Pancreas (tissue), 10 donors: ENCODE data around the gene ZNHIT2. TPM values are rescaled to one million over a fixed set of nuclear protein-coding genes. Genes with fewer than 3 reads are reported as not detected.

Experiments
- ATAC-seq, 4 donors: fragments of 200-7000 bp; cut with Tn5 transposase; one replicate each; pipeline versions ENCODE4 v1.8.0 to v1.9.1; 2020; ENCODE audit warnings: mild to moderate bottlenecking in 4 of 4, moderate library complexity in 4 of 4
- DNase-seq, 6 donors: peaks; one replicate each; pipeline ENCODE4 v3.0.0-alpha.2; 2020
- FAIRE-seq: peaks from 2 replicates; lab custom pipeline; 2012; peaks lifted over from hg19 to GRCh38; lab: Jason Lieb, UNC
- H3K27ac ChIP-seq, 4 donors: fragments of 200-600 bp; sonication (generic); 1 replicate in 3 of 4; 2 replicates in 1 of 4; pipeline versions ENCODE4 v1.5.0 to v1.8.0; 2020
- H3K27me3 ChIP-seq, 4 donors: fragments of 200-600 bp; one replicate each; pipeline ENCODE4 v1.8.0; 2021
- H3K36me3 ChIP-seq, 3 donors: fragments of 200-600 bp; sonication (generic) in 1 of 3; one replicate each; pipeline versions ENCODE4 v1.5.0 to v1.8.0; 2020 to 2021
- H3K4me1 ChIP-seq, 3 donors: fragments of 200-600 bp; one replicate each; pipeline ENCODE4 v1.8.0; 2021
- H3K4me3 ChIP-seq, 4 donors: fragments of 200-600 bp; sonication (generic) in 2 of 4; one replicate each; pipeline versions ENCODE4 v1.5.0 to v1.8.0; 2020 to 2021
- H3K9me3 ChIP-seq, 4 donors: fragments of 200-600 bp; one replicate each; pipeline ENCODE4 v1.8.0; 2021
- WGBS, 2 donors: extraction: QIAGEN DNeasy Blood & Tissue Kit; methylation state at CpG; one replicate each; pipeline ENCODE4 v1.1.7; 2013; 5-methylcytosine and 5-hydroxymethylcytosine counted together
- intact Hi-C, 3 donors: fragments of 100-400 bp; cut with DNase I; formaldehyde crosslinking; loops; one replicate each; pipeline versions ENCODE4 v1.11.1 to v1.14.2; 2022
- polyA plus RNA-seq, 2 donors: library from polyadenylated mRNA; stranded (reverse); fragments of 200-250 nt; gene quantifications; one replicate each; pipeline ENCODE4 v1.2.3, GENCODE V29; 2013
- total RNA-seq, 6 donors: library from RNA; stranded (reverse); fragmentation: NEBNext Ultra II Directional in 4 of 6; extraction: Animal tissue kit (Norgen Biotek cat#: 25700) in 4 of 6; gene quantifications; one replicate each; pipeline versions ENCODE4 v1.2.1 to v1.2.4, GENCODE V29; 2021 to 2023
- TF ChIP-seq, protein P1 (sequence below), 4 donors: fragments of 200-600 bp; sonication (generic) in 3 of 4; IDR thresholded peaks; one replicate each; pipeline versions ENCODE4 v1.5.0 to v1.8.0; 2021; ENCODE audit warnings: antibody characterized with exemption in 4 of 4
- donor health status: healthy with polysubstance abuse.
- donor health status: DM: no; HTN: no; CAD: no; lungs with moderate emphysema.
- donor health status: DM: no; HTN: no; CAD: no.
- donor health status: control.
- donor health status: control.
- donor health status: Bipolar disorder and iron deficiency.
- donor health status: DM: yes; HTN: yes; CAD: no.
- donor health status: DM: no; HTN: no; CAD: no.
- donor health status: DM: no; HTN: no; CAD: no.
- donor health status: DM: yes; HTN: yes; CAD: no.

The ZNHIT2 gene
- total and polyA plus RNA-seq, 8 donors: 4.3 to 17.8 (median 7.4) TPM

GRCh38 chr11:65078786-65079342 is 38.6 kb downstream of the ZNHIT2 start:
- Histone ChIP-seq H3K27ac (no peak overlapping the region), H3K9me3 (no peaks in the 10 kb centered on the region), H3K36me3 (no peaks in the 10 kb centered on the region), H3K27me3 (no peaks in the 10 kb centered on the region), H3K4me1 (peaks cover 0 to 4% (median 0%) of the 10 kb centered on the region in 3 donors), H3K4me3 (no peak overlapping the region)
- TF ChIP-seq, protein P1, sequence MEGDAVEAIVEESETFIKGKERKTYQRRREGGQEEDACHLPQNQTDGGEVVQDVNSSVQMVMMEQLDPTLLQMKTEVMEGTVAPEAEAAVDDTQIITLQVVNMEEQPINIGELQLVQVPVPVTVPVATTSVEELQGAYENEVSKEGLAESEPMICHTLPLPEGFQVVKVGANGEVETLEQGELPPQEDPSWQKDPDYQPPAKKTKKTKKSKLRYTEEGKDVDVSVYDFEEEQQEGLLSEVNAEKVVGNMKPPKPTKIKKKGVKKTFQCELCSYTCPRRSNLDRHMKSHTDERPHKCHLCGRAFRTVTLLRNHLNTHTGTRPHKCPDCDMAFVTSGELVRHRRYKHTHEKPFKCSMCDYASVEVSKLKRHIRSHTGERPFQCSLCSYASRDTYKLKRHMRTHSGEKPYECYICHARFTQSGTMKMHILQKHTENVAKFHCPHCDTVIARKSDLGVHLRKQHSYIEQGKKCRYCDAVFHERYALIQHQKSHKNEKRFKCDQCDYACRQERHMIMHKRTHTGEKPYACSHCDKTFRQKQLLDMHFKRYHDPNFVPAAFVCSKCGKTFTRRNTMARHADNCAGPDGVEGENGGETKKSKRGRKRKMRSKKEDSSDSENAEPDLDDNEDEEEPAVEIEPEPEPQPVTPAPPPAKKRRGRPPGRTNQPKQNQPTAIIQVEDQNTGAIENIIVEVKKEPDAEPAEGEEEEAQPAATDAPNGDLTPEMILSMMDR (IDR thresholded peaks at IDR 0.05): no peak
- no peak for FAIRE-seq
- no peak for ATAC-seq
- WGBS, 2 donors: 79 to 89% methylated on average over 9 of the region's 9 CpGs
- intact Hi-C loops: no loop called here
- DNase-seq: no peak

GRCh38 chr11:65078151-65078550 is 39.4 kb downstream of the ZNHIT2 start:
- Histone ChIP-seq H3K27me3 (no peaks in the 10 kb centered on the region), H3K4me3 (no peak overlapping the region), H3K4me1 (no peaks in the 10 kb centered on the region), H3K9me3 (no peaks in the 10 kb centered on the region), H3K36me3 (no peaks in the 10 kb centered on the region), H3K27ac (no peak overlapping the region)
- FAIRE-seq: no peak
- peak; percentile 83 to 97 (median 92) for ATAC-seq
- intact Hi-C loops: no loop called here
- peak in 5 of 6 donors; percentile 41 to 83 (median 69) for DNase-seq
- TF ChIP-seq, protein P1 (IDR thresholded peaks at IDR 0.05): peak; percentile 54 to 79 (median 64)
- WGBS, 2 donors: 42% methylated on average over 3 of the region's 3 CpGs

DNA sequence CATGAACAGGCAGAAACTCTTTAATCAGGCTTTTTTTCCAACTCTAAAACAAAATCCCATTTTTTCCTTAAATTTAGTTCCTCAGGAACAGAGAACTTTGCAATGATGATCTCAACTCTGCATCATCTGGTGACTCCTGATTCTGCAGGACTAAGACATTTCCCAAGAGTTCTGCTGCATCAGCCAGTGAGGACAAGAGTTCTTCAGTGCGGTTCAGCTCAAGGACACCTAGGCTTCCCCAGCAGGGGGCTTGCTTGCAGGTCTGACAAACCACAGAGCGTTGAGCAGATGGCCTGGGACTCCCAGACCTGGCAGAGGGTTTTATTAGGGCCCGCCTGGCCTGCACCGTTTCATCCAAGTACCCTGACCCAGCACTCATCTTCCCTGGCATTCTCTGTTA is 40.0 kb downstream of the ZNHIT2 start:
- Histone ChIP-seq H3K4me1 (no peaks in the 10 kb centered on the region), H3K4me3 (no peak overlapping the region), H3K27me3 (no peaks in the 10 kb centered on the region), H3K27ac (no peak overlapping the region), H3K36me3 (no peaks in the 10 kb centered on the region), H3K9me3 (no peaks in the 10 kb centered on the region)
- intact Hi-C loops: no loop called here
- TF ChIP-seq, protein P1 (IDR thresholded peaks at IDR 0.05): no peak
- WGBS, 2 donors: 70 to 76% methylated on average over 4 of the region's 4 CpGs
- DNase-seq: no peak
- ATAC-seq: no peak
- FAIRE-seq: no peak

DNA sequence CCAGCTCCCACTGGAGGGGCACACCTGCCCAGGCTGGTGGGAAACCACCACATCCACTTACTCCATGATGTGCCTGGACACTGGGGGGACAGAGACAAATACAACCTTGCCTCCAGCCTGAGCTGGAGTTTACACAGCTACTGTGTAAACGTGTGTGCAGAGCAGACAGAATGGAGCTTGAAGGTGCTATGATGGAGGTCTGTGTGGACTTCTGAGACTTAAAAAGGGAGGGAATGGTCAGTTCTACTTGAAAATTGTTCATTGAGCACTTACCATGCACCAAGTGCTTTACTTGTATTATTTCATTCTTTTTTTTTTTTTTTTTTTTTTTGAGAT is 44.9 kb downstream of the ZNHIT2 start:
- Histone ChIP-seq H3K36me3 (no peaks in the 10 kb centered on the region), H3K9me3 (no peaks in the 10 kb centered on the region), H3K27me3 (no peaks in the 10 kb centered on the region), H3K4me1 (no peaks in the 10 kb centered on the region), H3K4me3 (no peak overlapping the region), H3K27ac (no peak overlapping the region)
- no peak for ATAC-seq
- TF ChIP-seq, protein P1 (IDR thresholded peaks at IDR 0.05): no peak
- WGBS, 2 donors: 38% methylated on average over 1 of the region's 1 CpG
- intact Hi-C loops: no loop called here
- FAIRE-seq: no peak
- no peak for DNase-seq

- TF ChIP-seq, protein P1 (IDR thresholded peaks at IDR 0.05): no peak
- Histone ChIP-seq H3K27me3 (no peaks in the 10 kb centered on the region), H3K27ac (no peak overlapping the region), H3K4me3 (no peak overlapping the region), H3K36me3 (no peaks in the 10 kb centered on the region), H3K9me3 (no peaks in the 10 kb centered on the region), H3K4me1 (no peaks in the 10 kb centered on the region)
- no peak for DNase-seq
- intact Hi-C loops: no loop called here
- no peak for ATAC-seq
- no peak for FAIRE-seq
- 61 to 70% methylated on average over 4 of the region's 4 CpGs for WGBS, 2 donors
These were observed 45.4 kb downstream of the ZNHIT2 start for GRCh38 chr11:65071907-65072630.
